ENCODE results near the gene ERC1.
"Not testable (repeated sequence)": the region's sequence is repeated elsewhere in the genome, so short reads cannot be mapped to it uniquely, and the experiment has no call there.

Gene ERC1

DNA sequence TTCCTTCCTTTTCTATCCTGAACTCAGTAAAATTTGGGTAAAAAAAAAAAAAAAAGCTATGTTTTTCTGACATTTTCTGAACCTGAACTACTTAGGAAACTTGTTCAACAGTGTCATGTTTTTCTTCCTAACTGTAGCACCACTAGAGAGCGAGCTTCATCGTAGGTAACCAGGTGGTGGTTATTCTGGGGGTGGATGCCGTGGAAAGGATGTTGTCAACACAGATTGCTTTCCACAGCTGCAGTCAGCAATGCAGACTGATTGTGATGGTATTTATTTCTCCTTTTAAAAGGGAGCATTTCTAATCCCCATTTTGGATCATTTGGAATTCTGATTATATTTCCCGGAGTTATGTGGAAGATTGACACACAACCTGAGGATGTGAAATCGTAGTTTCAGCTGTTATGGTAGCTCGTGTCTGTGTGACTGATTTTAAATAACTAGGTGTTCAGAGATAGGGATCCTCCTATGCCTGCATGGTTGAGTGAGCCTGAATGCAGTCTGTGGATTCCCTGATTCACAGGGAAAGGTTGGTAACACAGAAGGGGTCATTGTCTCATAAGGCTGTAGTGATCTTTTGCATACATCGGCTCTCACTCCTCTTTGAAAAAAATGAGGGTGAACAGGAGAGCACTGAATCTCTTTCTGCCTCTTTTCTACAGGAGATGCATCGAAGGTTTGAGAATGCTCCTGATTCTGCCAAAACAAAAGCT, 113.2 kb downstream of the ERC1 start:
- no peak for DNase-seq (ENCODE audit: low read depth)

DNA sequence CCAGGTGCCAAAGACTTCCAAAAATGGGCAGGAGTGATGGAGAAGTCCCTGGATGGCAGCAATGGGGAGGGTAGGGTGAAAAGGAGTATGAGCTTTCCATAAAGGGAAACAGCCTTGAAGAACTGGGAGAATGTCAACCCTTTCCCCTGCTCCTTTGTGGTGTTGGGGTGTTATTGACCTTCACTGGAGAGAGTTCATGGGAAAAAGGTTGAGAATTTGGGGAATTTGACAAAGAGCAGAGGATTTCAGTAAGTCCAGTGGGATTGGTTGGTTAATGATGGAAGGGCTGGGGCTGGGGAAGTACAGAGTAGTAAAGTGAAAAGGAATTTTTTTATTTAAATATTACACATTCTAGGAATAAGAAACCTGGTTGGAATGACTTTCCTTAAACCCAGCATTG, 116.6 kb downstream of the ERC1 start:
- H3K4me3 ChIP-seq (ENCODE audit: low read depth, low read length): no peak overlapping the region
- no peak for DNase-seq (ENCODE audit: low read depth)

More for the DNA sequence above, 113.2 kb downstream of the ERC1 start:
- no peak overlapping the region for H3K4me3 ChIP-seq (ENCODE audit: low read depth, low read length)

DNA sequence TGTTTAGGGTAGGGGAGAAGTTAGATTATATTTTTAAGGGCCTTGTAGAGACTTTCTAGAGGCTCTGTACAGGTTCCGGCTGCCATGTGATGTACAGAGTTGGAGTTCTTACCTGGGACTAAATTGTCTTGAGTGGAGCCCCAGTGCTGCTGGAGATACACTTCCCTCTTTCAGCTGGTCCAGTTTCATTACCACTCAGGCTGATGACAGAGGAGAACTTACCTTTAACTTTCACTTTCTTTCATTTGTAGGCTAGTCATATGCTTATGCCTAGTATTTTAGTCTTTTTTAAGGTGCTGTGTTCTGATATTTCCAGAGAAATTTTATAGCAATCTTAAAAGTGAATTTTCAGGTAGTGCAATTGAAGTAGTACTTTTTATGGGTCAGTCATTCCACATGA, 117.3 kb downstream of the ERC1 start:
- no peak overlapping the region for H3K4me3 ChIP-seq (ENCODE audit: low read depth, low read length)
- DNase-seq (ENCODE audit: low read depth): no peak

DNA sequence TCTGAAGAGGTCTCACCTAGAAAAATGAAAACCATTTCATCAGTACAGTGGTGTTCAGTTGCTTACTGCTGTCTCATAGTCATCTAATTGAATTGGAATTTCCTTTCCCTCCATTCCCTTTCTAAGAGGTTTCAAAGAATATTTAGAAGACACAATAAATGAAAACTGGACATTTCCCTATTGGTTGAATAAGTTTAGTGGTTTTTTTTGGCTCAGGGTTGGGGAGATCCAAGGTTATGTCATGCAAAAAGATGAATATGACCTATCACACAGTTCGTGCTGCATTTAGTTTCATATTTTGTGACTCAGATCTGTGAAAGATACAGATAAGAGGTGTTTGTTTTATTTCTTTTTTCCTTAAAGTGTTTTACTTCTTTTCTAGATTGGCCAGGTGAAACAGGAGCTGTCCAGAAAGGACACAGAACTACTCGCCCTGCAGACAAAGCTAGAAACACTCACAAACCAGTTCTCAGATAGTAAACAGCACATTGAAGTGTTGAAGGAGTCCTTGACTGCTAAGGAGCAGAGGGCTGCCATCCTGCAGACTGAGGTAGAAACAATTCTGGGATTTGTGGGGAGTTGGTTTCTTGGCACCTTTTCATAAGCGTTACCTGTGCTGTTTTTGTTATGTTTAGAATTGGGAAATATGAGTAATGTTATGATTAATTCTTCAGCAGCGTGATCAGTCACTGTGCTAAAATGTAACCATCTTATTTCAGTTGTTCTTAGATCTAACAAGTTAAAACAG, 124.6 kb downstream of the ERC1 start:
- peak; percentile 9 for DNase-seq (ENCODE audit: low read depth)
- no peak overlapping the region for H3K4me3 ChIP-seq (ENCODE audit: low read depth, low read length)

DNA sequence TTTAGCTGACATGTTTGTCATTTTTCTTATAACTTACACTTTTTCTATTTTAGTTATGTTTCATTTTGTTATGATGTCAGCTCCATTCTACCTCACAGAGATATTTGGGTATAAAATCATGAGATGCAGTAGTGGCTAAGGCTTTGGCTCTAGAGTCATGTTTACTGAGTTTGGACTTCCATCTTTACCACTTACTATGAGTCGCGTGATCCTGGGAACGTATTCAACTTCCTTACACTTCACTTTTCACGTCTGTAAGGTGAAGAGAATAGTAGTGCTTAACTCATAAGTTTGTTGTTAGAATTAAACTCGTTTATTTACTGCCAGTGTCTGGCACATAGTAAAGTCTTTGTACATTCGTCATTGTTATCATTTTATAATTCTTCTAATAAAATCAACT, 126.3 kb downstream of the ERC1 start:
- DNase-seq (ENCODE audit: low read depth): peak; percentile 5

DNA sequence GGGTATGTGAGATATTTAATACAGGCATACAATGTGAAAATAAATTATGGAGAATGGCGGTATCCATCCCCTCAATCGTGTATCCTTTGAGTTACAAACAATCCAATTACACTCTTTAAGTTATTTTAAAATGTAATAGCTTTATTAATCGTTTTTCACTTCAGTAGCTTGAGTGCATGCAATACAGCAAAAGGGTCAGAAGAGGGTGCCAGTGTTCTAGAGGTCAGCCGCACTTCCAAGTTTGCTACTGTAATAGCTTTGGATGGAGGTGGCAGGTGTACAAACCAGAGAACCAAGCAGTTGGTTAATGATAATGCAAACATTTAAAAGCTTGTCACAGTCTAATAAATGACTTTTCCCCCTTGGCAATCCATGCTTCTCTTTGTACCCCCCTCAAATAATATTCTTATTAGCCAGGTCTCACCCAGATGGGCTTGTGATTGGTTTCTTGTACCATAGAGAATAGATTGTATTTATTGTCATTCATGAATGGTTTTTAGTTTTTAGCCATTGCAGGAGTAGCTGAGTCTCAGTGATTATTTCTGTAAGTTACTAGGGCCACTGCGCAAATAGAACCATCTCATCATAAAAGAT, 127.0 kb downstream of the ERC1 start:
- DNase-seq (ENCODE audit: low read depth): peak; percentile 19

More for the DNA sequence above, 126.3 kb downstream of the ERC1 start:
- no peak overlapping the region for H3K4me3 ChIP-seq (ENCODE audit: low read depth, low read length)

DNA sequence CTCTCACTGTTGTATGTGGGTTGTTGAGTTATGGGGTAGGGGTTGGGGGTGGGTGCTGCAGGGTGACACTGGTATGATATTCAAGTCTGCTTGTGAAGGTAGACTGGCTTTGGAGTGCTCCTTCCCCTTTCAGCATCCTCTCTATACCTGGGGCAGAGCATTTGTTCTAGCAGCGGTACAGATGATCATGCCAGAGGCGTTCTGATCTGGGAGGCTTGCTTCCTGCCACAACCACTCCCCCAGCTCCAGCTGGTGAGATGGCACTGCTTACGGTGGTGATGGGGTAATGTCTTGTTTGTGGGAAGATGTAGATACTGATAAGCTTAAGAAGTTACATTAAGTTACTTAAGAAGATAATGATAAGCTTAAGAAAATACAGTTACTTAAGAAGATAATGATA, 131.8 kb downstream of the ERC1 start:
- no peak for DNase-seq (ENCODE audit: low read depth)
- H3K4me3 ChIP-seq (ENCODE audit: low read depth, low read length): no peak overlapping the region

More for the DNA sequence above, 127.0 kb downstream of the ERC1 start:
- H3K4me3 ChIP-seq (ENCODE audit: low read depth, low read length): no peak overlapping the region

DNA sequence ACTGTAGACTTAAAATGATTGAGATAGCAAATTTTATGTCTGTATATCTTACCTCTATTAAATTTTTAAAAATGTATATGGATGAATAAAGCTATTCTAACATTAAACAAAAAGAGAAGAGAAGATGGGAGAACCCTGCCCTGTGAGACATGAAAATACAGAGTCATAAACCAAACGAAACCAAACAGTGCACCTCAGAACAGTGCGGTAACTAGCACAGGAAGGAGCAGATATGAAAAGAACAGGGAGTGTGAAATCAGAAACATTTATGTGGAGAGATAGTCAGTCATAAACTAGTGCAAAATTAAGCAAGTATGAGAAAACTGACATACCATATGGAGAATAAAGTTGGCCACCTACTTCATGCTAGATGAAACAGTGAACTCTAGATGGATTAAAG, 135.1 kb downstream of the ERC1 start:
- H3K4me3 ChIP-seq (ENCODE audit: low read depth, low read length): no peak overlapping the region
- DNase-seq (ENCODE audit: low read depth): no peak

DNA sequence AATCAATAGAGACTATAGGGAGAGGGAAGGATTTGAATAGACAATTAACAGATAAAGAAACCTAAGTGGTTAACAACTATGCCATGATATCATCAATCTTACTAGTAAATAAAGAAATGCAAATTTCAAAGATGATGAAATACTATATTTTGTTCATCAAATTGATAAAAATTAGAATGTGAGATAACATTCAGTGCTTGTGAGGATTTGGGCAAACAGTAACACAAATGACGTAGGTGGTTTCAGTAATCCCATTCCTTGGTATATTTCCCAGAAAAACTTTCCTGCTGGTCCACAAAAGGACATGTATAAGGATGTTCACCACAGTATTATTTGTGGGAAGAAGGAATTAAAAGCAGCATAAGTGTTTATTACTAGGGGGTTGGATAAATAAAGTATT, 136.0 kb downstream of the ERC1 start:
- no peak for DNase-seq (ENCODE audit: low read depth)

DNA sequence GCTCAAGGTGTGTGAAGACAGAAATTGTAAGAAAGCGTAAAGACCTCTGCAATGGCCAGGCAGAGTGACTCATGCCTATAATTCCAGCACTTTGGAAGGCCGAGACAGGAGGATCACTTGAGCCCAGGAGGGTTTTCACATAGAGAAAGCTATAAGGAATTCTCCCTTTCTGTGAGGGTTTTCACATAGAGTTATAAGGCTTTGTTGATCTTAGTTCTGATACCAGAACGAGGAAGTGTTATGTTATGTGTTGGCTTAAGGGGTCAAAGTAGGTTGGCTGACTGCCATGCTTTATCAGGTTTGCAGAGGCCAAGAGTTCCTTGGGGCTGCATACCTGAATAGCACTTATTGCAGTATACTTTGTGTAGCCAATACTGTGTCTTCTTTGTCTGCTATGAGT, 139.1 kb downstream of the ERC1 start:
- DNase-seq (ENCODE audit: low read depth): no peak

More for the DNA sequence above, 136.0 kb downstream of the ERC1 start:
- no peak overlapping the region for H3K4me3 ChIP-seq (ENCODE audit: low read depth, low read length)

DNA sequence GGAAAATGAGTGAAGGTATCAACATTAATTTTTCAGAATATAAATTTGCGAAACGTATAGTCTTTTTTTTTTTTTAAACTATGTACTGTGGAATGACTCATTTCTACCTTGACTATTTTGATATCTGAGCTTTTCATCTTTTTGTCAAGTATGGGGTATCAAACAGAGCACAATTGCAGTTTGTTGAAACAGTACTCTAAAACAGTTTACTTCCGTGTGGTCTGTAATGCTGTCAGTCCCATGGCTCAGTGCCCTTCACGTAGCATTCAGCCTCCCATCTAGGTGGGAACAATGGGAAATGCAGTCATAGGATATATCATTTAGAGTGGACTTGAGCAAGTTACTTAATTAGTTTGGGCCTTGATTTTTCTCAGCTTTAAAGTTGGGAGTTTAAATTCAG, 139.5 kb downstream of the ERC1 start:
- no peak overlapping the region for H3K4me3 ChIP-seq (ENCODE audit: low read depth, low read length)
- no peak for DNase-seq (ENCODE audit: low read depth)

More for the DNA sequence above, 139.1 kb downstream of the ERC1 start:
- H3K4me3 ChIP-seq (ENCODE audit: low read depth, low read length): no peak overlapping the region

DNA sequence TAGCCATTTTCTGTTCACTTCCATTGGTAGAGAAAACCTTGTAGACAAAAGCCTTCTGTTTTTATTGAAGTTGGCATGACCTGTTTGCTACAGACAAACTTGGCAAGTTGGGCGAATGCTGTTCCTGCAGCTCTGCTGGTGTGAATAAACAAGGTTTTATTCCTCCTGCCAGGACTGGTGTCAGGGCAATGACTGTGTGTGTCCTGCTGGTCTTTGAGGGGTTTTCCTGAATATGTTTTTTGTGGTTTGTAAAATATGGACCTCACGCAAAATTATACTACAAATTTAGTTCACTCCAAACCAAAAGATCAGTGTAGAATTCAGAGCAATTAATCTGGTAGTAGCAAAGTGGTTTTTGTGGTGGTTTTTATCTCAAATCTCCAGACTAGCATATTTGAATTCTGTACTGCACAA, 140.8 kb downstream of the ERC1 start:
- no peak for DNase-seq (ENCODE audit: low read depth)

DNA sequence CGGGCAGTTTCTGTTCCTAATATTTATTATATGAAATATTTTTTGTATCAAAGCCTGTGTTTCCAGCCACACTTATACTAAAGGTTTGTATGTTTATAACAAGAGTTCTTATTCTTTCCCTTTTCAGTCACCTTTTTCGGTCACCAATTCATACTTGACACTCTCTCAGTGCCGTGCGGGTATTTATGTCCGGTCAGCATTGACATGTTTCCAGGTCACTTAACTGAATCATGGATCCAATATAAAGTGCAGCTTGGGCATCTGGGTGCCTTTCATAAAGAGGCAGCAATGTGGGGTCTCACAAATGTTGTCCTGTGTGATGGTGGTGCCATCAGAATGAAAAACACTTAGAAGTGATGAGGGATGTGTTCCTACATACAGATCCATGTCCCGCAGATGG, 141.3 kb downstream of the ERC1 start:
- no peak overlapping the region for H3K4me3 ChIP-seq (ENCODE audit: low read depth, low read length)
- DNase-seq (ENCODE audit: low read depth): no peak

More for the DNA sequence above, 140.8 kb downstream of the ERC1 start:
- no peak overlapping the region for H3K4me3 ChIP-seq (ENCODE audit: low read depth, low read length)

DNA sequence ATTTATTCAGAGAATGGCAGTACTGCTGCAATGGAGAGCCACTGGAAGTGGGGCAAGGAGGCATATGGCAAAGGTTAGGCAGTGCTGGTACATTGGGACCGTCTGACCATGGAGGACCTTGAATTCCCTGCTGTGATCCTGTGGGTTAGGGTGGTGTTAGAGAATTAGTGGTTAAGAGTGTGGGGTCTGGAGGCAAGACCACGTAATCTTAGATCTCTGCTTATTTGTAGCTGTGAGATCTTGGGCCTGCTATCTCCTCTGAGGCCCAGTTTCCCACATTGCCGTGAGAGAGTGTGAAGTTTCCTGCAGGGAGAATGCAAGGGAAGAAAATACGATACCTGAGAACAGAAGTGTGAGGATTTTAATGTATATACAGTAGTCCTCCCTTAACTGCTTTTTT, 147.7 kb downstream of the ERC1 start:
- DNase-seq (ENCODE audit: low read depth): no peak
- H3K4me3 ChIP-seq (ENCODE audit: low read depth, low read length): no peak overlapping the region

DNA sequence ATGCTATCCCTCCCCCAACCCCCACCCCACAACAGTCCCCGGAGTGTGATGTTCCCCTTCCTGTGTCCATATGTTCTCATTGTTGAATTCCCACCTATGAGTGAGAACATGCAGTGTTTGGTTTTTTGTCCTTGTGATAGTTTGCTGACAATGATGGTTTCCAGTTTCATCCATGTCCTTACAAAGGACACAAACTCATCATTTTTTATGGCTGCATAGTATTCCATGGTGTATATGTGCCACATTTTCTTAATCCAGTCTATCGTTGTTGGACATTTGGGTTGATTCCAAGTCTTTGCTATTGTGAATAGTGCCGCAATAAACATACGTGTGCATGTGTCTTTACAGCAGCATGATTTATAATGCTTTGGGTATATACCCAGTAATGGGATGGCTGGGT, 155.7 kb downstream of the ERC1 start:
- not testable (repeated sequence) for H3K4me3 ChIP-seq (ENCODE audit: low read depth, low read length); DNase-seq (ENCODE audit: low read depth)

DNA sequence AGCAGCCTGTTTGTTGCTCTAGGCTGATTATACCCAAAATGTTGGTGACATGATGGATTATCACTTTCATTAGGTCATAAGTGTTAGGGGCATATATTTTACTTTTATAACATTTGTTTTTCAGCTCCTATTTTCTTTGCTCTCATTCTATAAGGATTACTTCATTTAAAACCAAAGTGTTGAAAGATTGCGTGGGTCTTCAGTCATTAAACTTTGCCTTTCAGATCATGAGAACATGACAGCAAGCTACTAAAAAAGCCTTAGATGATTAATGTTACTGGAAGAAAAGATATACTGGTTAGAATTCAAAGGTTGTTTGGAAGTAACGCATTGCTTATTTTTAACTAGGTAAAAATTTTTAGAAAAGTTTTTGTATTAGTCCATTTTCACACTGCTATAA, 156.8 kb downstream of the ERC1 start:
- no peak overlapping the region for H3K4me3 ChIP-seq (ENCODE audit: low read depth, low read length)
- DNase-seq (ENCODE audit: low read depth): no peak

DNA sequence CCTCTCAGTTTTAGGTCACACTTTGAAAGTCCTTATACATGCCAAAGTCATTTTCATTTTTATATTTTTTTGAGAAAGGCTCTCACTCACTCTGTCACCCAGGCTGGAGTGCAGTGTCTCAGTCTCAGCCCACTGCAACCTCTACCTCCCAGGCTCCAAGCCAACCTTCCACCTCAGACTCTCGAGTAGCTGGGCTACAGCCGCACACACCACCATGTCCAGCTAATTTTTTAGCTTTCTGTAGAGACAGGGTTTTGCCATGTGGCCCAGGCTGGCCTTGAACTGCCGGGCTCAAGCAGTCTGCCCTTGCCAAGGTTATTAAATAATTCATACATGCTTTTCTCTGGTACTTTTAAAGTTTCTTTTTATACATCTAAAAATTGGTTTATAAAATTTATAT, 166.0 kb downstream of the ERC1 start:
- no peak for DNase-seq (ENCODE audit: low read depth)
- no peak overlapping the region for H3K4me3 ChIP-seq (ENCODE audit: low read depth, low read length)

DNA sequence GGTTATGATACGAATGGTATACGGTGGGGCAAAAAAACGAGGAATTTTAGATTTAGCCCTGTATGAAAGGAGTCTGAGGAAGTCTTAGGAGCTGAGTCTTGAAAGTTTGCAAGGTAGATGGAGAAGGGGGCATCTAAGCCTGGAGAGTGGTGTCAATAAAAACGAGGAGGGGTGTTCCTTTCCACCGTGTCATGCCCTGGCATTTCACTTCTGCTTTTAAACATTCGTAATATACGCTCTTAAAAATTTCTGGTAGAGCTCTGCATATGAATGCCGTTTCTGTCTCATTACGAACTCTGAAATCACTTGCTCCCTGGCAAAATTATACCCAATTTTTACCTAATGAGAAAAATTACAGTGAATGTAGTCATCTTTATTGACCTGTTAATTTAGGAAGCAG, 170.2 kb downstream of the ERC1 start:
- no peak overlapping the region for H3K4me3 ChIP-seq (ENCODE audit: low read depth, low read length)
- DNase-seq (ENCODE audit: low read depth): no peak

DNA sequence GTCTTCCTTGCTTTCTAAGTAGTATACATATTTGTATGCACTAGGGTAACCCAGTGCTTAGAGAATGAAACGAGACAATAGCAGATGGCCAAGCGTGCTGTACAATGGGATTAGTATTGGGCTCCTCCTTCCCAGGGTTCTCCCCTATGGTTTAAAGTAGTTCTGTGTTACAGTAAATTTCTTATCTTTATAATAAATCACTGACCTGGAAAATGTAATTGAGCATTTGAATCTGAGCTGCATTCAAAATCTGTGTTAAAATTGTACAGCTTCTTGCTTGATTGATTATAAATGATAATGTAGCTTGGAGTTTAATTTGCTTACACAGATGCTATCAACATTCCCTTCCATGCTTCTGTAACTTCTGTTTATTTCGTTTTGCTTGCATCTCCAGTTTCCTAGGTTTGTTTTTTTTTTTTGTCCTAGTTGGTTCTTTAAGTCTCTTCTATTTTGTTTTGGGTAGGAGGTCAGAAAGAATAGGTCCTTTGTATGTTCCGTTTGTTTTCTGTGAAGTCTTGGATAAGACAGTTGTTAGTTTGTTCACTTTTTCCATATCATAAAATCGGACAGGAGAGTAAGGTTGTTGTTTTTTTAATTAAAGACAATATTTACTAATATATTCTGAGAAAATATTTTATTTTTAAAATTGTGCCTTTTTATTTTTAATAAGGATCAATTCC, 171.2 kb downstream of the ERC1 start:
- DNase-seq (ENCODE audit: low read depth): no peak
- no peak overlapping the region for H3K4me3 ChIP-seq (ENCODE audit: low read depth, low read length)

DNA sequence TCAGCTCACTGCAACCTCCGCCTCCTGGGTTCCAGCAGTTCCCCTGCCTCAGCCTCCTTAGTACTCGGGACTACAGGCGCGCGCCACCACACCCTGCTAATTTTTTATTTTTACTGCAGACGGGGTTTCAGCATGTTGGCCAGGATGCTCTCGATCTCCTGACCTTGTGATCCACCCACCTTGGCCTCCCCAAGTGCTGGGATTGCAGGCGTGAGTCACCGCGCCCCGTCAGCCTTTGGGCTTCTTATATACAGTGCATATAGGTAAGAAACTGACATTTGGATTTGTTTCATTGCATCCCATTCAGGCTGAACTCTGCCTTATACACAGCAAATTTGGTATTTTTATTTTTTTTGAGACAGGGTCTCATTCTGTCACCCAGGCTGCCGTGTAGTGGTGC, 176.8 kb downstream of the ERC1 start:
- H3K4me3 ChIP-seq (ENCODE audit: low read depth, low read length): no peak overlapping the region
- DNase-seq (ENCODE audit: low read depth): no peak

Measured in skeletal muscle cell (primary cell).